DMS79 (cell line): ENCODE data around the gene CLCA4.
"Not testable (repeated sequence)": the region's sequence is repeated elsewhere in the genome, so short reads cannot be mapped to it uniquely, and the experiment has no call there.

Experiments
- DNase-seq: peaks from one replicate; lab custom pipeline; 2025; lab: John Stamatoyannopoulos, UW

CLCA4 gene

DNA sequence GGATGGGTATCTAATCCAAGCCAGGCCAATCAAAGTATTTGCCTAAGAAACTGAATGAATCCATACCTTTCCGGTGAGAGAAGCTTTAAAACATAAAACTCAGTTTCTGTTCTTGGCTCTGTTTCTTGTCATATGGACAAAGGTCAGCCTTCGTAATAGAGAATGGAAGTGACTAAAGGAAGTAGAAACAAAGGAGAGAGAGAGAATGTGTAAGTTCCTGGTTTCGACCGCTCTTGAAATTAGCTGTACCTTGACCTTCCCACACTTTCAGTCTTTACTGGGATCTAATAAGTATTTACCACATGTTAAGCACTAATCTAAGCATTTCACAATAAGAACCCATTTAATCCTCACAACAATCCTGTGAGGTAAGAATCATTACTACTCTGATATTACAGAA is 19.6 kb upstream of the CLCA4 start:
- DNase-seq: no peak

DNA sequence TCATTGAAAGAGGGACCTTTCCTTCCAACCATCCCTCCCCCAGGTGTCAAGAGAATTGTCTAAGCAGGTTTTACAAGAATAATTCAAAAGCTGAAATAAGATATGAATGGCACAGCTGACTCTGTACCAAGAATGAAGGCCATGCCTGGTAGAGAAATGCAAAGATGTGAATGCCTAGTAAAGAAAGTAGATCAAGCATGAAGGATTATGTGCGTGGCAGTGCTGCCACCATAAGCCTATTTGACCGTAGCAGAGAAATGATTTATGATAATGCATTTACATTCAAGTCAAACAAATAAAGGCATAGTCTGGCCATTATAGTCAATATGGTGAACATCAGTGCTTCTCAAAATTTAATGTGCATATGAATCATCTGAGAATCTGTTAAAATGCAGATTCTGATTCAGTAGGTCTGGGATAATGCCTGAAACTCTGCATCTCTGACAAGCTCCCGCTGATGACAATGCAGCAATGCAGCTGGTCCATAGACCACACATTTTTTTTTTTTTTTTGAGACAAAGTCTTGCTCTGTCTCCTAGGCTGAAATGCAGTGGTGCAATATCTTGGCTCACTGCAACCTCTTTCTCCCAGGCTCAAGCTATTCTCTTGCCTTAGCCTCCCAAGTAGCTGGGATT is 16.6 kb upstream of the CLCA4 start:
- DNase-seq: no peak

DNA sequence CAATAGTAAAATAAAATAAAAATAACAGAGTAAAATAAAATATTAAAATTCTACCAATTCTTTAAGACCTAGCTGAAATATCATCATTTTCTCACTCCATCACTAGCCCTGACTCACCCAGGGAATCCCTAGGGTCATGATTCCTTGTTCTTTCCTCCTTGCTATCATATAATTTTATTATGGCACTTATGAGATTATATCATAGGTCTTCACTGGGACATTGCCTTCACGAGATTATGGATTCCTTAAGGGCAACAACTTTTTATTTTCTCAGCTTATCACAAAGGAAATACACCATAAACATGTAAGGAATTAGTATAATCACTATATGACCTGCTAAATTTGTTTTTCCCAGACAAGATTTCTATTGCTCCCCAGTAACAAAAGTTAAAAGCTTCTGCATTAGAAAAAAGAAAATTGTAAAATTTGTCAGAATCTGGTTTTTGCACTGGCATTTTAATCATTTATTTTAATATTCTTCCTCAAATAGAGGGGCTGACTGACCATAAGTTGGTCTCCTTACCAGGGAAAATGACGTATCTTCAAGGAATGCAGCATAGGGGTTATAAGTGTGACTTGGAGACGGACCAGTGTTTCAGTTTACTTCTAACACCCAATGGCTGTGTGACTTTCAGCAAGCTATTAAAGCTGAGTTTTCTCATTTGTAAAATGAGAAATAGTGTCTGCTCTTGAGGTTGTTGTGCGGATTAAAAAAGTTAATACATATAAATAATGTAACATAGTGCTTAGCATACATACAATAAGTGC is 8.8 kb upstream of the CLCA4 start:
- no peak for DNase-seq

GRCh38 chr1:86538775-86539174 is 8.1 kb upstream of the CLCA4 start:
- no peak for DNase-seq

GRCh38 chr1:86541859-86542258 is 5.0 kb upstream of the CLCA4 start:
- no peak for DNase-seq

- DNase-seq: no peak
Measured at GRCh38 chr1:86542631-86543030, 4.2 kb upstream of the CLCA4 start.

GRCh38 chr1:86548839-86549238 is 2.0 kb downstream of the CLCA4 start:
- no peak for DNase-seq

DNA sequence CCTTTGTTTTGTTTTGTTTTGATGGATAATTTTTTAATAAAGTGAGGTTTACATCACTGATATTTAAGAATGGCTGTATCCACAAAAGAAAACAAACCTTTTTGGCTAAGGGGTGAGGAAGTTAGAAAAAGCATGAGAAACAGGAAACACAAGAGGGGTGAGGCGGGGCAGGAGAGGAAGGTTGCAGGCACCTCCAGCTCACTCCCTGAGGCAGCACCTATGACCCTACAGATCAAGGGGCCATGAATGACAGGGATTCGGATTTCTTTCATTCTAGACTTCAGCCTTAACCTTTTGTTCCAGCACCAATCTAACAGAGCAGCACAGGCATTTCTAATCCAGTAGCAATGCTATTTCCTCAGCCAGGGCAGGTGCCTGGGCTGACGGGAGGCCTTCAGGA is 4.4 kb downstream of the CLCA4 start:
- no peak for DNase-seq

DNA sequence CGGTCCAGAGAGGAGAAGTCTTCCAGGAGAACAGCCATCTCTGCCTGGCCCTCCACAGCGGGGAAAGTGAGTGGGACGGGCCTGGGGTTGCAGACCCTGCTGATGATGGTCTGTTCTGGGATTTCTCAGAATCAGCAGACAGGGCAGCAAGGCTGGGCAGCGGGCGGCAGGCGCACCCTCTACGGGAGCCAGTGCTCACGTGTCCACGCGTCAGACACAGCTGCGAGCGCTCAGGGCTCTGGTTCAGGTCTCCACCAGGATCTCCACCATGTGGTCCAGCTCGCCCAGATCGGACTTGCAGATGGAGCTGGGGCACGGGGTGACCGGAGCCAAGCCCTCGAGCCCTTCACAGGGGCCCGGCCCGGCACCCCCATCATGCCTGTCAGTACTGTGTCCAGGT is 5.5 kb downstream of the CLCA4 start:
- no peak for DNase-seq

- DNase-seq: no peak
Measured at GRCh38 chr1:86557739-86558138, 10.9 kb downstream of the CLCA4 start.

DNA sequence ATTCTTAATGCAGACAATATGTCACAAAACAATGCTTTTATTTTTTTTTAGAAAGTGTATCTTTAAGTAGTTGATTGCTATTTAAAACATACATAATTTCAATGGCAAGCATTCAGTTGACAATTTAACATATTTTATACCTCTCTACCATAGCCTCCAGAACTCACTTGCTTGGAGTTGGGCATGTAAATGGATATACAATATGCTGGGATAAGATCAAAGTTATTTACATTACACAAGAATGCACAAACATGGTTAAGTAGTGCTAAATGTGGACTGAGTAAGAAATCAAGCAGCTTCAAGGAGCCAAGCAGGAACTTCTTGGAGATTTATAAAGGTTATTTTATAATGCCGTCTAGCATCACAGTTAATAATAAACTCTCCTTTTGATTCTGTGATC is 17.0 kb downstream of the CLCA4 start:
- no peak for DNase-seq

GRCh38 chr1:86567341-86567740 is 20.5 kb downstream of the CLCA4 start:
- DNase-seq: no peak

- no peak for DNase-seq
Measured at GRCh38 chr1:86567878-86568277, 21.0 kb downstream of the CLCA4 start.

DNA sequence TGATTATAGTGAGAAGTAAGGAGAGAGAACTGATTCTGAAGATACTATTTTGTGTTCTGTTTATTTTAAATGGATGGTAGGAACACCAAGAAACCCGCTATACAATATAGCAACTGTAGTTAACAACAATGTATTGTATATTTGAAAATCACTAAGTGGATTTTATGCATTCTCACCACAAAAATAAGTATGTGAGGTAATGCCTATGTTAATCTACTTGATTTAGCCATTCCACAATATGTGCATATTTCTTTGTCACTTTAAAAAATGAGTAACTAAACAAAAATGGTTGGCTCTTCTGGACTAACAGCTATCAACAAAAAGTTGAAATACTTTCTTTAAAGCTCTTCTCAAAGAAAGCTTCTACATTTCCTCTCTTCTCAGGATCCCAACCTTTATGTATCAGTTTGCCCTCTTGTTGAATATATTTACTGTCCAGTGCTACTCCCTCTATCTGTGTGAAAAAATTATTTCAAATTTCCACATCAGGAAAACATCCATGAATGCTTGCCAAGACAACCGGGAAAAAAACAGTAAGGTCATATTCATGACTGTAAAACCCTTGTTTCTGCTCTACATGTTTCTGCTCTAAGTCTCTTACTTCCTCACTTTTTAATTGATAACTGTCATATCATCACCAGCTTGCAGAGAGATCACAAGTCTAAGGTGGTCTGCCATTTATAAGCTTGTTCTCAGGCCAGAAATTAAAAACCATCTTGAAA is 27.0 kb downstream of the CLCA4 start:
- no peak for DNase-seq

- no peak for DNase-seq
Measured at GRCh38 chr1:86581231-86581630, 34.4 kb downstream of the CLCA4 start.

DNA sequence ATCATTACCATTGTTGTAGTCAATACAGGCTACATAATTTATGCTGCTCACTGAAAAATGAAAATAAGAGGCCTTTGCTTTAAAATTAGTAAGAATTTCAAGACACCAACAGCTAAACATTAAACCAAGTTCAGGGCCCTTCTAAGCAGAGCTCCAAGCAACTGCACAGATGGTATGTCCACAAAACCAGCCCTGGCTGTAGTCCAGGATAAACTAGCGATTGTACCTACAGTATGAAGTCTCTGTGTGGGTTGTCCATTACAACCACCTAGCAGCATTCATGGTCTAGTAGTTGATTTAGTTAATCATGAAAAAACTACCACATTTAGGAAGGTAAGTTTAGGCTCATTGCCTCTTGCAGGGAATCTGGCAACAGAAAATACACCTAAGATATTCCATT is 35.3 kb downstream of the CLCA4 start:
- DNase-seq: no peak

GRCh38 chr1:86583032-86583431 is 36.2 kb downstream of the CLCA4 start:
- DNase-seq: no peak

GRCh38 chr1:86583593-86583992 is 36.7 kb downstream of the CLCA4 start:
- no peak for DNase-seq

GRCh38 chr1:86594284-86594770 is 47.4 kb downstream of the CLCA4 start:
- DNase-seq: no peak

- DNase-seq: no peak
Measured at GRCh38 chr1:86596224-86596623, 49.3 kb downstream of the CLCA4 start.

DNA sequence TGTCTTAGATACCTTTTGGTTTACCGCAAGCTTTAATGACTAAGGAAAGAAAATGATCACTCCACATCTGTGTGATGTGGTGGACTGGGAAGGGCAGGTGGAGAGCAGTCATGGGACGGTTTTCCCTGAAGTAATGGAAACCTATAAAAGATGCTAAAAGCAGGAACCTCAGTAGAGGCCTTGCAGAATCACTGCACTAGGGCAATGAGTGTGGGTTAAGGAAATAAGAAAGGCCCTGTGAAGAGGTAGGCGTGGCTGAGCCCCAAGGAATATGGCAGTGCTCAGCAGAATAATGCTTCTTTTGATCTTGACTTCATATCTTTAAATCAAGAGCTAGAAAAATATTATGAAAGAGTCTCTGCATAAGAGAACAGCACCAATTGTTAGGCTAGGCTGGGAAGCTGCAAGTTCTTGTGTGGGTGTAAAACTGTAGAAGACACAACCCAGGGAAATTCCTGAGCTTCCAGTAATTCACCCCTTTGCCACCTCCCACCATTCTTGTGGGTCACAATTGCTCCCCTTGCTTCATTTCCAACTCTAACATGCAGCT is 49.9 kb downstream of the CLCA4 start:
- DNase-seq: no peak

DNA sequence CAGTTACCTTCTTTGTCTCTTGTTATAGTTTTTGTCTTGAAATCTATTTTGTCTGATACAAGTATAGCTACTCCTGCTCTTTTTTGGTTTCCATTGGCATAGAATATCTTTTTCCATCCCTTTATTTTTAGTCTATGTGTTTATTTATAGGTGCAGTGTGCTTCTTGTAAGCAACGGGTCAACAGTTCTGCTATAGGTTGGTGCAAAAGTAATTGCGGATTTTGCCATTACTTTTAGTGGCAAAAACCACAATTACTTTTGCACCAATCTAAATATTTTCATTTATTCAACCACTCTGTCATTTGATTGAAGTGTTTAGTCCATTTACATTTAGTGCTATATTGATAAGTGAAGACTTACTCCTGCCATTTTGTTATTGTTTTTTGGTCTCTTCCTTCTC is 59.2 kb downstream of the CLCA4 start:
- not testable (repeated sequence) for DNase-seq

GRCh38 chr1:86616433-86616832 is 69.6 kb downstream of the CLCA4 start:
- no peak for DNase-seq
